GM12878 (cell line): ENCODE results near the gene BBLN. TPM values are rescaled to one million over a fixed set of nuclear protein-coding genes. Genes with fewer than 3 reads are reported as not detected.

Experiments used
- BCL11A ChIP-seq: IDR thresholded peaks from 2 replicates; pipeline ENCODE4 v1.6.1; 2011; ENCODE audit warnings: low read depth, low read length
- BCL3 ChIP-seq: IDR thresholded peaks from 2 replicates; pipeline ENCODE4 v1.6.1; 2011; ENCODE audit warnings: borderline replicate concordance, low read depth, mild to moderate bottlenecking, moderate library complexity, low read length; ENCODE audit not compliant: insufficient read depth, poor library complexity, severe bottlenecking
- BRCA1 ChIP-seq: IDR thresholded peaks from 2 replicates; pipeline ENCODE4 v1.6.1; 2011; ENCODE audit warnings: low read depth, low read length, improper control_type of control experiment
- CHD1 ChIP-seq: IDR thresholded peaks from 2 replicates; pipeline ENCODE4 v1.6.1; 2012; ENCODE audit warnings: low read depth, low read length, improper control_type of control experiment
- CREB1 ChIP-seq: IDR thresholded peaks from 2 replicates; pipeline ENCODE4 v1.6.1; 2012; ENCODE audit warnings: low read depth, mild to moderate bottlenecking, inconsistent platforms
- DPF2 ChIP-seq: fragments of 450-650 bp; IDR thresholded peaks from 2 replicates; pipeline ENCODE4 v1.6.1; 2017; ENCODE audit warnings: mild to moderate bottlenecking
- ELK1 ChIP-seq: IDR thresholded peaks from 2 replicates; pipeline ENCODE4 v1.6.1; 2012; ENCODE audit warnings: low read depth, low read length, improper control_type of control experiment
- EP300 ChIP-seq, 2 experiments: fragments of 150-350 bp in 1 of 2; IDR thresholded peaks; 2 replicates each; pipeline ENCODE4 v1.6.1; 2011 to 2012; ENCODE audit warnings: low read depth in 2 of 2, low read length in 2 of 2, borderline replicate concordance in 1 of 2, improper control_type of control experiment in 1 of 2, inconsistent platforms in 1 of 2; ENCODE audit not compliant: control insufficient read depth in 1 of 2
- FOS ChIP-seq: IDR thresholded peaks from 3 replicates; pipeline ENCODE4 v1.6.1; 2011; ENCODE audit warnings: borderline replicate concordance; ENCODE audit not compliant: insufficient read length; ENCODE audit errors: extremely low read depth
- IRF4 ChIP-seq: IDR thresholded peaks from 2 replicates; pipeline ENCODE4 v1.6.1; 2011; ENCODE audit warnings: low read depth, low read length
- KAT2A ChIP-seq: conservative IDR thresholded peaks from 2 replicates; pipeline ENCODE4 v1.6.1; 2011; ENCODE audit warnings: low read depth, low read length; ENCODE audit not compliant: control insufficient read depth
- MTA3 ChIP-seq: IDR thresholded peaks from 2 replicates; pipeline ENCODE4 v1.6.1; 2012; ENCODE audit warnings: low read length, inconsistent platforms, borderline replicate concordance
- MYC ChIP-seq: IDR thresholded peaks from 2 replicates; pipeline ENCODE4 v1.6.1; 2011; ENCODE audit warnings: mild to moderate bottlenecking, low read length, moderate library complexity, inconsistent platforms; ENCODE audit not compliant: insufficient read depth, insufficient replicate concordance, insufficient read length, severe bottlenecking
- NFXL1 ChIP-seq: fragments of 450-650 bp; IDR thresholded peaks from 2 replicates; pipeline ENCODE4 v1.6.1; 2017; ENCODE audit warnings: antibody characterized with exemption, mild to moderate bottlenecking, borderline replicate concordance
- NFYB ChIP-seq: IDR thresholded peaks from 2 replicates; pipeline ENCODE4 v1.6.1; 2011; ENCODE audit warnings: low read depth, mild to moderate bottlenecking, low read length, improper control_type of control experiment, moderate library complexity; ENCODE audit not compliant: insufficient read depth
- NRF1 ChIP-seq: conservative IDR thresholded peaks from 2 replicates; pipeline ENCODE4 v1.6.1; 2011; ENCODE audit warnings: mild to moderate bottlenecking, low read depth, low read length, improper control_type of control experiment
- PBX3 ChIP-seq: IDR thresholded peaks from 2 replicates; pipeline ENCODE4 v1.6.1; 2011; ENCODE audit warnings: mild to moderate bottlenecking, low read depth, low read length, moderate library complexity; ENCODE audit not compliant: insufficient replicate concordance
- RUNX3 ChIP-seq: IDR thresholded peaks from 2 replicates; pipeline ENCODE4 v1.6.1; 2012; ENCODE audit warnings: low read length, inconsistent platforms
- SIX5 ChIP-seq: IDR thresholded peaks from 2 replicates; pipeline ENCODE4 v1.6.1; 2011; ENCODE audit warnings: mild to moderate bottlenecking, low read depth, low read length, moderate library complexity; ENCODE audit not compliant: severe bottlenecking
- SMAD1 ChIP-seq: fragments of 450-650 bp; IDR thresholded peaks from 2 replicates; pipeline ENCODE4 v1.6.1; 2018; ENCODE audit warnings: mild to moderate bottlenecking, low read depth; ENCODE audit not compliant: partially characterized antibody
- SUPT20H ChIP-seq: IDR thresholded peaks from 2 replicates; pipeline ENCODE4 v1.6.1; 2011; ENCODE audit warnings: low read depth, mild to moderate bottlenecking, low read length, moderate library complexity, borderline replicate concordance; ENCODE audit not compliant: control insufficient read depth
- TARDBP ChIP-seq: IDR thresholded peaks from 2 replicates; pipeline ENCODE4 v1.6.1; 2016; ENCODE audit warnings: borderline replicate concordance
- WRNIP1 ChIP-seq: IDR thresholded peaks from 2 replicates; pipeline ENCODE4 v1.6.1; 2011; ENCODE audit warnings: low read depth, low read length, improper control_type of control experiment, borderline replicate concordance
- YBX1 ChIP-seq: fragments of 450-650 bp; IDR thresholded peaks from 2 replicates; pipeline ENCODE4 v1.6.1; 2016; ENCODE audit warnings: antibody characterized with exemption
- ZNF24 ChIP-seq: fragments of 450-650 bp; IDR thresholded peaks from 2 replicates; pipeline ENCODE4 v1.6.1; 2017; ENCODE audit warnings: antibody characterized with exemption, mild to moderate bottlenecking
- ZNF274 ChIP-seq: IDR thresholded peaks from one replicate; pipeline ENCODE4 v1.8.0; 2011; ENCODE audit not compliant: insufficient read length, insufficient read depth
- polyA plus RNA-seq, 11 experiments: library from polyadenylated mRNA; depleted of rRNA in 4 of 11; unstranded in 6 of 11; stranded (reverse) in 5 of 11; fragments of >200 nt; fragmentation: Nextera tagmentation in 4 of 11; fragmentation: Illumina TruSeq in 1 of 11; extraction: Ambion mirVana in 4 of 11; extraction: Trizol in 1 of 11; gene quantifications; 1 replicate in 1 of 11; 2 replicates in 10 of 11; pipeline versions ENCODE4 v1.2.1 to v1.2.3, GENCODE V29; 2011 to 2016; ENCODE audit warnings: inconsistent platforms in 2 of 11, missing spikeins in 2 of 11, low read depth in 1 of 11
- total RNA-seq, 4 experiments: library from RNA; depleted of rRNA in 3 of 4; stranded (reverse); fragments of >200 nt in 3 of 4; fragmentation: Illumina TruSeq in 1 of 4; extraction: Trizol in 1 of 4; gene quantifications; 2 replicates each; pipeline versions ENCODE4 v1.2.1 to v1.2.3, GENCODE V29; 2013 to 2021
- TF ChIP-seq, protein P1 (sequence below): fragments of 450-650 bp; IDR thresholded peaks from 2 replicates; pipeline ENCODE4 v1.6.1; 2016; ENCODE audit warnings: mild to moderate bottlenecking

BBLN gene
- total and polyA plus RNA-seq, 10 of the 15 experiments (the other 5 are each of a cell fraction or from before 2014, with no cell fraction given): 3.8 to 194 (median 66.2) TPM

DNA sequence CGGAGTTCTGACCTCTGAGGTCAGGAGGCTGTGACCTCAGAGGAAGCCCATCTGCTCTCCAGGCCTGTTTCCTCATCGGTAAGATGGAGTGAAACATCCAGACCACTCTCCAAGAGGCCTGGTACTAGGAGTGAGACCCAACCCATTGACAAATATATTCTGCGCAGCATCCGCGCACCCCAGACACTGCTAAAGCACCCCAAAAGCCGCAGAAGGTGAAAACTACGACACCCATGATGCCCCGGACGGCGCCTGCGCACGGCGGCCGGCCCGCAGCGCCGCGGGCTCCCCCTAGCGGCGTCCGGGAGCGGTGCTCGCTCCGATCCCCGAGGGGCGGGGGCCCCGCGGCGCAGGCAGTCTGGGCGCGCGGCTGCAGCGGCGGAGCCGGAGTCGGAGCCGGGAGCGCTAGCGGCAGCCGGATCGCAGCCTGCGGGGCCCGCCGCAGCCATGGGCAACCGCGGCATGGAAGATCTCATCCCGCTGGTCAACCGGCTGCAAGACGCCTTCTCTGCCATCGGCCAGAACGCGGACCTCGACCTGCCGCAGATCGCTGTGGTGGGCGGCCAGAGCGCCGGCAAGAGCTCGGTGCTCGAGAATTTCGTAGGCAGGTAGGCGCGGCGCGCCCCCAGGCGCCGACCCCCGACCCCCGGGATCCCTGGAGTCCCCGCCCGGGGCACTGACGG, 43.1 kb downstream of the BBLN start, which contains the start of gene DNM1 (continued):
- TF ChIP-seq SIX5 (peak; percentile 93), ELK1 (no peak), SUPT20H (no peak), YBX1 (no peak), NFXL1 (no peak), ZNF24 (0 out of 2 replicates have a peak, but pooled peaks have one; percentile 17), BRCA1 (no peak), IRF4 (no peak), RUNX3 (no peak; the same call in 1 of the 2 replicates), MTA3 (no peak), ZNF274 (no peak), CREB1 (no peak), NFYB (no peak), TARDBP (no peak), PBX3 (no peak), FOS (no peak), BCL11A (no peak), NRF1 (peak; percentile 73), CHD1 (no peak), WRNIP1 (no peak), BCL3 (no peak), MYC (no peak), DPF2 (no peak; the same call in 1 of the 2 replicates), KAT2A (no peak), EP300 (IDR thresholded peaks at IDR 0.05; ENCODE audit: borderline replicate concordance in 1 of 2, control insufficient read depth in 1 of 2, low read depth in 2 of 2, low read length in 2 of 2) (no peak), SMAD1 (no peak)
- TF ChIP-seq, protein P1, sequence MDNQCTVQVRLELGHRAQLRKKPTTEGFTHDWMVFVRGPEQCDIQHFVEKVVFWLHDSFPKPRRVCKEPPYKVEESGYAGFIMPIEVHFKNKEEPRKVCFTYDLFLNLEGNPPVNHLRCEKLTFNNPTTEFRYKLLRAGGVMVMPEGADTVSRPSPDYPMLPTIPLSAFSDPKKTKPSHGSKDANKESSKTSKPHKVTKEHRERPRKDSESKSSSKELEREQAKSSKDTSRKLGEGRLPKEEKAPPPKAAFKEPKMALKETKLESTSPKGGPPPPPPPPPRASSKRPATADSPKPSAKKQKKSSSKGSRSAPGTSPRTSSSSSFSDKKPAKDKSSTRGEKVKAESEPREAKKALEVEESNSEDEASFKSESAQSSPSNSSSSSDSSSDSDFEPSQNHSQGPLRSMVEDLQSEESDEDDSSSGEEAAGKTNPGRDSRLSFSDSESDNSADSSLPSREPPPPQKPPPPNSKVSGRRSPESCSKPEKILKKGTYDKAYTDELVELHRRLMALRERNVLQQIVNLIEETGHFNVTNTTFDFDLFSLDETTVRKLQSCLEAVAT: no peak
